HEK293 (cell line): ENCODE results near the gene ARF3.

Source experiments
- OVOL3 ChIP-seq: fragments of 450-650 bp; formaldehyde crosslinking; IDR thresholded peaks from 2 replicates; pipeline ENCODE4 v1.5.1; 2016; ENCODE audit warnings: missing biosample characterization, missing genetic modification characterization
- SP2 ChIP-seq: fragments of 450-650 bp; formaldehyde crosslinking; IDR thresholded peaks from 2 replicates; pipeline ENCODE4 v1.5.1; 2016; ENCODE audit warnings: missing biosample characterization, missing genetic modification characterization
- YY1 ChIP-seq: fragments of 450-650 bp; formaldehyde crosslinking; IDR thresholded peaks from 2 replicates; pipeline ENCODE4 v1.5.1; 2018; ENCODE audit warnings: missing biosample characterization, missing genetic modification characterization
- ZNF423 ChIP-seq: fragments of 450-650 bp; formaldehyde crosslinking; IDR thresholded peaks from 2 replicates; pipeline ENCODE4 v1.5.1; 2016; ENCODE audit warnings: missing biosample characterization, missing genetic modification characterization
- TF ChIP-seq, protein P1 (sequence below): fragments of 450-650 bp; formaldehyde crosslinking; IDR thresholded peaks from 2 replicates; pipeline ENCODE4 v1.5.1; 2016; ENCODE audit warnings: missing biosample characterization, missing genetic modification characterization
- TF ChIP-seq, protein P2 (sequence below): fragments of 450-650 bp; IDR thresholded peaks from 2 replicates; pipeline ENCODE4 v1.5.1; 2018; ENCODE audit warnings: missing biosample characterization, missing genetic modification characterization
- TF ChIP-seq, protein P3 (sequence below): fragments of 450-650 bp; formaldehyde crosslinking; IDR thresholded peaks from 2 replicates; pipeline ENCODE4 v1.5.1; 2017; ENCODE audit warnings: missing biosample characterization, mild to moderate bottlenecking, missing genetic modification characterization, moderate library complexity

DNA sequence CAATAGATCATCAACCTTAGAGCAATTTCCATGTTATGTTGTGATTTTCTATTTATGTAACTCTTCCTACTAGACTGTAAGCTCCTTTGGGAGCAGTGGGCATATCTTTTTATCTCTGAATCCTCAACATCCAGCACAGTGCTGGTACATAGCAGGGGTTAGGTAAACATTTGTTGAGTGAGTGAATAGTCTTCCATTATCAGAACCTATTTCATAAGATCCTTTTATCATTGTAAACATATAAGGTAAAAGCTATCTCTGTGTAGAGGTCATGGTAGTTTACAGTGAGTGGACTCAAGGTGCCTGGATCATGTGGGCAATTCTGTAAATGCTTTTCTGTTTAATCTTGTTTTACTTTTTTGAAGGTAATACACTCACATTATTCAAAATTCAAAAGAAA is 47.1 kb downstream of the ARF3 start:
- TF ChIP-seq ZNF423 (tag by site-specific recombination) (no peak), OVOL3 (tag by site-specific recombination) (no peak), YY1 (no peak), SP2 (tag by site-specific recombination) (no peak)
- TF ChIP-seq, protein P1, sequence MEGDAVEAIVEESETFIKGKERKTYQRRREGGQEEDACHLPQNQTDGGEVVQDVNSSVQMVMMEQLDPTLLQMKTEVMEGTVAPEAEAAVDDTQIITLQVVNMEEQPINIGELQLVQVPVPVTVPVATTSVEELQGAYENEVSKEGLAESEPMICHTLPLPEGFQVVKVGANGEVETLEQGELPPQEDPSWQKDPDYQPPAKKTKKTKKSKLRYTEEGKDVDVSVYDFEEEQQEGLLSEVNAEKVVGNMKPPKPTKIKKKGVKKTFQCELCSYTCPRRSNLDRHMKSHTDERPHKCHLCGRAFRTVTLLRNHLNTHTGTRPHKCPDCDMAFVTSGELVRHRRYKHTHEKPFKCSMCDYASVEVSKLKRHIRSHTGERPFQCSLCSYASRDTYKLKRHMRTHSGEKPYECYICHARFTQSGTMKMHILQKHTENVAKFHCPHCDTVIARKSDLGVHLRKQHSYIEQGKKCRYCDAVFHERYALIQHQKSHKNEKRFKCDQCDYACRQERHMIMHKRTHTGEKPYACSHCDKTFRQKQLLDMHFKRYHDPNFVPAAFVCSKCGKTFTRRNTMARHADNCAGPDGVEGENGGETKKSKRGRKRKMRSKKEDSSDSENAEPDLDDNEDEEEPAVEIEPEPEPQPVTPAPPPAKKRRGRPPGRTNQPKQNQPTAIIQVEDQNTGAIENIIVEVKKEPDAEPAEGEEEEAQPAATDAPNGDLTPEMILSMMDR = no peak
- TF ChIP-seq, protein P2, sequence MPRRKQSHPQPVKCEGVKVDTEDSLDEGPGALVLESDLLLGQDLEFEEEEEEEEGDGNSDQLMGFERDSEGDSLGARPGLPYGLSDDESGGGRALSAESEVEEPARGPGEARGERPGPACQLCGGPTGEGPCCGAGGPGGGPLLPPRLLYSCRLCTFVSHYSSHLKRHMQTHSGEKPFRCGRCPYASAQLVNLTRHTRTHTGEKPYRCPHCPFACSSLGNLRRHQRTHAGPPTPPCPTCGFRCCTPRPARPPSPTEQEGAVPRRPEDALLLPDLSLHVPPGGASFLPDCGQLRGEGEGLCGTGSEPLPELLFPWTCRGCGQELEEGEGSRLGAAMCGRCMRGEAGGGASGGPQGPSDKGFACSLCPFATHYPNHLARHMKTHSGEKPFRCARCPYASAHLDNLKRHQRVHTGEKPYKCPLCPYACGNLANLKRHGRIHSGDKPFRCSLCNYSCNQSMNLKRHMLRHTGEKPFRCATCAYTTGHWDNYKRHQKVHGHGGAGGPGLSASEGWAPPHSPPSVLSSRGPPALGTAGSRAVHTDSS = no peak
- TF ChIP-seq, protein P3, sequence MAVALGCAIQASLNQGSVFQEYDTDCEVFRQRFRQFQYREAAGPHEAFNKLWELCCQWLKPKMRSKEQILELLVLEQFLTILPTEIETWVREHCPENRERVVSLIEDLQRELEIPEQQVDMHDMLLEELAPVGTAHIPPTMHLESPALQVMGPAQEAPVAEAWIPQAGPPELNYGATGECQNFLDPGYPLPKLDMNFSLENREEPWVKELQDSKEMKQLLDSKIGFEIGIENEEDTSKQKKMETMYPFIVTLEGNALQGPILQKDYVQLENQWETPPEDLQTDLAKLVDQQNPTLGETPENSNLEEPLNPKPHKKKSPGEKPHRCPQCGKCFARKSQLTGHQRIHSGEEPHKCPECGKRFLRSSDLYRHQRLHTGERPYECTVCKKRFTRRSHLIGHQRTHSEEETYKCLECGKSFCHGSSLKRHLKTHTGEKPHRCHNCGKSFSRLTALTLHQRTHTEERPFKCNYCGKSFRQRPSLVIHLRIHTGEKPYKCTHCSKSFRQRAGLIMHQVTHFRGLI (tag by site-specific recombination) = no peak
